HG03521 (cell line): ENCODE data around the gene PDLIM4.

Experiments
- ATAC-seq: cut with Tn5 transposase; IDR thresholded peaks from one replicate; pipeline ENCODE4 v1.9.1; 2021; ENCODE audit warnings: mild to moderate bottlenecking, moderate library complexity; ENCODE audit not compliant: unreplicated experiment

PDLIM4 gene

GRCh38 chr5:132280371-132281240 lies 23.1 kb downstream of the PDLIM4 start:
- ATAC-seq = no peak

- ATAC-seq = no peak
Observed at GRCh38 chr5:132281856-132282614, 24.5 kb downstream of the PDLIM4 start.

- ATAC-seq = no peak
Observed at GRCh38 chr5:132283423-132284043, 26.0 kb downstream of the PDLIM4 start.

GRCh38 chr5:132289097-132289496 lies 31.6 kb downstream of the PDLIM4 start:
- ATAC-seq = no peak

GRCh38 chr5:132291026-132291425 lies 33.5 kb downstream of the PDLIM4 start:
- no peak for ATAC-seq

- peak; percentile 30 for ATAC-seq
Observed at GRCh38 chr5:132293066-132293991, 35.8 kb downstream of the PDLIM4 start.

- peak; percentile 56 for ATAC-seq
Observed at GRCh38 chr5:132293992-132294727, 36.7 kb downstream of the PDLIM4 start, which contains the start of gene SLC22A4. Gene SLC22A4 (plus strand): TSS chr5:132294394. CDS start chr5:132294617, 223 bp downstream.

- peak; percentile 18 for ATAC-seq
Observed at GRCh38 chr5:132294728-132295504, 37.4 kb downstream of the PDLIM4 start.

GRCh38 chr5:132295505-132296411 lies 38.3 kb downstream of the PDLIM4 start:
- ATAC-seq = no peak

- no peak for ATAC-seq
Observed at GRCh38 chr5:132296412-132297016, 39.0 kb downstream of the PDLIM4 start.

GRCh38 chr5:132297211-132297940 lies 39.9 kb downstream of the PDLIM4 start:
- no peak for ATAC-seq

- no peak for ATAC-seq
Observed at GRCh38 chr5:132298298-132299212, 41.1 kb downstream of the PDLIM4 start.

GRCh38 chr5:132299917-132300316 lies 42.4 kb downstream of the PDLIM4 start:
- ATAC-seq = no peak

- no peak for ATAC-seq
Observed at GRCh38 chr5:132300577-132301343, 43.3 kb downstream of the PDLIM4 start.
